SJSA1 (cell line): ENCODE measurements around the gene IQGAP3. TPM values are rescaled to one million over a fixed set of nuclear protein-coding genes. Genes with fewer than 3 reads are reported as not detected.

ENCODE experiments used
- total RNA-seq: library from RNA; depleted of rRNA; stranded (reverse); fragments of >200 nt; shearing (Covaris generic); gene quantifications from 2 replicates; pipeline ENCODE4 v1.2.3, GENCODE V29; 2014; rRNA removed

The IQGAP3 gene
- total RNA-seq, 1 experiment from 2014 or later, result 64.1 TPM

Other genes starting within 250 kb of the IQGAP3 start
- 406 and 520 TPM in 2 replicates for gene CCT3, start 234.3 kb downstream of the IQGAP3 start, total RNA-seq
- not detected in 2 replicates for gene TSACC, start 234.0 kb downstream of the IQGAP3 start, total RNA-seq
- gene RHBG, start 203.4 kb downstream of the IQGAP3 start, total RNA-seq, result not detected in 2 replicates
- gene MEF2D, start 71.8 kb downstream of the IQGAP3 start, total RNA-seq, result 7.0 and 9.8 TPM in 2 replicates
- not detected in 2 replicates for gene TTC24, start 7.2 kb upstream of the IQGAP3 start, total RNA-seq
- gene NAXE, start 19.2 kb upstream of the IQGAP3 start, total RNA-seq, result 67.9 and 70.6 TPM in 2 replicates
- 10.0 and 18.4 TPM in 2 replicates for gene GPATCH4, start 28.9 kb upstream of the IQGAP3 start, total RNA-seq
- gene HAPLN2, start 46.9 kb upstream of the IQGAP3 start, total RNA-seq, result not detected in 2 replicates
- gene BCAN, start 69.6 kb upstream of the IQGAP3 start, total RNA-seq, result not detected in 2 replicates
- gene NES, start 104.8 kb upstream of the IQGAP3 start, total RNA-seq, result 149 and 169 TPM in 2 replicates
- gene CRABP2, start 133.0 kb upstream of the IQGAP3 start, total RNA-seq, result 2.8 and 6.7 TPM in 2 replicates
- gene METTL25B, start 155.9 kb upstream of the IQGAP3 start, total RNA-seq, result 6.4 and 6.5 TPM in 2 replicates
- gene ISG20L2, start 156.2 kb upstream of the IQGAP3 start, total RNA-seq, result 13.8 and 21.5 TPM in 2 replicates
- gene MRPL24, start 168.5 kb upstream of the IQGAP3 start, total RNA-seq, result 70.0 and 126 TPM in 2 replicates
- gene HDGF, start 179.1 kb upstream of the IQGAP3 start, total RNA-seq, result 324 and 387 TPM in 2 replicates
- gene PRCC, start 195.0 kb upstream of the IQGAP3 start, total RNA-seq, result 36.9 and 37.3 TPM in 2 replicates
- not detected in 2 replicates for gene SH2D2A, start 244.3 kb upstream of the IQGAP3 start, total RNA-seq